Measurements from ENCODE around the gene C12orf50.
"Not testable (repeated sequence)": the region's sequence is repeated elsewhere in the genome, so short reads cannot be mapped to it uniquely, and the experiment has no call there.

C12orf50 gene, protein sequence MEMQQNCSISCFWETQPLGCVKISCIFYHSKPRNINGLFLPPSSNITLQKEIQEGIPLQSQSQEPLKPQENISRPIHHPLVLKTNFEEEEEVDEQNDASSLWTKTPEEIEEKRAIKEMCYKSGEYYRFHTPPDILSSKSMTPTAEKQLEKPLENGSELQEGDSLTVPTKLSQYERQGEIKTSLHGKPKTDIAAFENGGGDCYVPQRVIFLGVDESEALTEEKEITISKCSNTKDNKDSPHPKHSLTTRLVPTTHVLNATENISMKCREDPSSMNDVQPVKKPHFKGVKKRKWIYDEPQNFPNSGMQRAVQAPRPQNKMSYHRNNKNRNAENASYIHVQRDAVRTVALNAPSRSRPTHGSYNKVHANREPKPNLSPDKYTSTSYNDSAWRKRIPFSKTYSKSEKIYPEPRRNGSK

DNA sequence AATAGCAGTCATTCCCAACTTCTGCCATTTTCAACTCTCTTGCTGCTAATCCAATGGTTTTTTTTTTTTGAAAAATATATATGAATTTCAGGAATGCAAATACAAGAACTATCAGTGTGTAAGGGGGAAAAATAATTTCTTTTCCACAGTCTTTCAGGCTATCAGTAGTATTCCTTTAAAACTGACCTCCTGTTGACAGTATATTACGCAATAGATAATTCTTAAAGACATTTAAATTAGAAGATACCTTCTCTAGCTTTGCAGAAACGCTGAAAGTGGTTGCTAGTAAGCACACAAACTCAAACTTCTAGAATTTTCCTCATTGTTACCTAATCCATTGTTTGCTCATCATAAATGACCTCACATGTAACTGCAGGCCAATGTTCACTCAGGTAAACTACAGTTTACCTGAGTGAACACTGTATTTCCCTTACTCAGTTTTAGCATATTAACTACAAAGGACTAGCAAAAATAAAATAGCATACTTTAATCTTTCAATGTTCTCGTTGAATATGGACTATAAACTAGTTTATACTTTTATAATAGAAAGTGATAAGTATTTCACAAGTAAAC, at the start of gene C12orf50:
TSS of gene C12orf50 (minus strand) at position 309 of the 573 bp plus-strand sequence. CDS start 2,439 bp downstream, outside the sequence.
- DNase-seq, result no peak

DNA sequence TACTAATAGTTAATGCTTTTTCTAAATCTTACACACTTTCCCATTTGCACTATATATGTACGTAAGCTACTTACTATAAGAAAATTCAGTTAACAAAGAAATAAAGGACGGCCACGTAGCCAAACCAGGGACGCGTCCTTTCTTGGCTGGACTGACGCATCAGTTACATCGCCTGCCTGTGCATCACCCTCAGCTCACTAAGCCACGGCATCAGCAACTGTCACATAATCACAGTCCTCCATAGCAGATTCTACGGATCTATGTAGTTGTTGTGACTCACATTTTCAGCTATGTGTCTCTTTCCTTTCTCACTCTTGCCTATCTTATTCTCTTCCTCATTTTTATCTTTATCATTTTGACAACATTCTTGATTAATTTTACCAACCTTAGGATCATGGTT, 38.1 kb upstream of the C12orf50 start:
- DNase-seq, result no peak

DNA sequence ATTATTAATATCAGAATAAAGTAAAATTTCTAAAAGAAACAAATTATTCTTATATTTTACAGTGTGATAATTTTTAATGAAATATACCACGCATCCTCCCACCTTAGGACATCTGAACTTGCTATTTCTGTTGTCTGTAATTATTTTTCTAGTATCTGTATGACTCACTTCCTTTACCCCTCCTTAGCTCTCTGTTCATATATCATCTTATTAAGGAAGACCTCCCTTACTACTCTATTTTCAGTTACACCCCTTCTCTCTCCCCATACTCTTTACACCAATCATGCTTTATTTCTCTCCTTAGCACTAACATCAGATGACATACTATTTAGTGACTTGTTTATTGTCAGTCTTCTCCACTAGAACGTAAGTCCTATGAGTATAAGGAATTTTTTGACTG, 34.2 kb upstream of the C12orf50 start:
- no peak for DNase-seq

DNA sequence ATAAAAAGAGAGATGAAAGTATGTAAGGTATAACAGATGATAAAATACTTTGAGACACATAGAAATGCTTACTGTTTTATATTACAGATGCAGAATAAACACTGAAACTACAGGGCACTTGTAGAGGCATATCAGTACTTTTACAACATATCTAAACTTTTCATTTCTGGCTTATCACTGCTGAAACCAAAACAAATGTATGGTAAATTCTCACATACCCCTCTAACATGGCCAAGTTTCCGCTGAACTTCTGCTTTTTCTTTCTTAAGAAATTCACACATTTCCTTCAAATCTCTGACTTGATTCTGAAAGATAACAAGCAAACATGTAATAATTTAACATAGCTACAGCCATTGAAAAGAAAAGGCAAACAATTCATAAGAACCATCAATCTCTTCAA, 33.3 kb upstream of the C12orf50 start:
- no peak for DNase-seq

DNA sequence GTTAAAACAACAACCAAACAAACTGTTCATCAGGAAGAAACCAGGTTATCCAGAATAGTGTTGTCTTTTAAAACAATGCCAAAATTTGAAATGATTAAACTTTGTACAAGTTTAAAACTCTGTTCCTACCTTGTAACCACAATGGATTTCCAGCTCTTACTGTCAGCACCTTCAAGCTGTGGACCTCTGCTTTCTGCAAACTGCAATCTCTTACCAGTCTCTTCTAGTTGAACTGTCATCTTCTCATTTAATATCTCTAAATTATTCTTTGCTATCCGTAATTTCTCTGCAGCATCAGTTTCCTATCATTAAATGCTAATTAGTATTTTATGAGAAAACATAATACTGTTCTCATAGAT, 29.5 kb upstream of the C12orf50 start:
- DNase-seq, result no peak

DNA sequence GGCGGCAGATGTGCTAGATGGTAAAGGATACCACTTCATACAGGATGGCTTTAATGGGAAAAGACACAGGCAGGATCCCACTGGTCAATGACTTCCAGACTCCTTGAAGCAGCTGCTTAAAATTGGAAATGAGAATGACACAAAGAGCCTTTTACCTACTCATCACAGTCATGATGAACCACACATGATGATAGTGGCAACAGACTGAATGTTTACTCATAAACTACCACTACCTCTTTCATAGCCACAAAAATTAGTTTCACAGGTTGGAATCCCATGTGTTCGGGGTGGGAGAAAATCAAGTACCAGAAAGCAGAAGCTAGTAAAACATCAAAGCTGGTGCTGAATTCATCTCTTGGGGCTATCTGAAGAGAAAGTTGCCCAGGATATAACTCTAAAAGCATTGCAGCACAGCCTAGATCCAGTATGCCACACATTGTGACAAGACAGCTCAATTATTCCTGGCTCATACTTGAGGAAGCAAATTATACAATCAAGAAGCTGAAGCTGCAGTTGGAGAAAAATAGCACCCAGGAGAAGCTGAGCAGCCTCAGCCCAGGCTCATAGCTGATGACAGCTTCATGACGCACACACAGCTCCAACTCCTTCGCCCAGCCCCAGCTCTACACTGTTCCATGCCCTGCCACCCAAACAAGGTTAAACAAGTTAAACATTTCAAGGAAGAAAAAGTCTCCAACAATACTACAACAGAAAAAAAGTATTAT, 29.0 kb upstream of the C12orf50 start:
- no peak for DNase-seq

DNA sequence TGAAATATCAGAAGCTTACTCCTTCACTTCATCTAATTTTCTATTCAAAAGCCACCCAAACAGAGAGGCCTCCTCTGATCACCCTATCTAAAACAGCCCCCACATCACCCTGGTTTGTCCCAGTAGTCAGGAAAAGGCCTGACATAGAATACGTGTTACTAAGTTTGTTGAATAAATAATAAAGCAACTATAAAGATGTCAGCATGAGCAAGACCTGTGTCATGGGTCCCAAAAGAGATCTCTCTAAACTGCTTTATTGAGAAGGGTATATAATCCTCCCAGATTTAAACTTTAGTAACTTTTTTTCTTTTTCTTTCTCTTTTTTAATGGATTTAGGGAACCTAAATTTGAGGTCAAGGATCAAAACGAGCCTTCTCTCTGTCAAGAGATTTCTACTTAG, 27.4 kb upstream of the C12orf50 start:
- no peak for DNase-seq

DNA sequence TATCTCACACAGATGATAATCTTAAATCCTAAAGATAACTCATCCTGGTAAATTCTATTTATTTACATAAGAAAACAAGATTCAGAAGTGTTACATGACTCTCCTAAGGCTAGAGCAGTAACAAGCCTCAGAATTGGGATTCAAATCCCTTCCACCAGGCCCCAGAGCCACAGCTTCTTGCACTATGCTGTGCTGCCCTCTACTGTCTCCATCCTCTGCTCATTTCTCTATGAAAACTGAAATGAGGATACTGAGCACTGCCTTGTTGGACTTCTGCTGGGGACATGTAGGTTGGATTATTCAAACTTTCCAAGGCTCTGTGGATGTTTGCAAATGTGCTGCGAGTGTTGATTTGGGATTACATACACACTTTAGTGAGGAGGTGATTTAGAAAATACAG, 23.5 kb upstream of the C12orf50 start:
- peak; percentile 42 for DNase-seq

DNA sequence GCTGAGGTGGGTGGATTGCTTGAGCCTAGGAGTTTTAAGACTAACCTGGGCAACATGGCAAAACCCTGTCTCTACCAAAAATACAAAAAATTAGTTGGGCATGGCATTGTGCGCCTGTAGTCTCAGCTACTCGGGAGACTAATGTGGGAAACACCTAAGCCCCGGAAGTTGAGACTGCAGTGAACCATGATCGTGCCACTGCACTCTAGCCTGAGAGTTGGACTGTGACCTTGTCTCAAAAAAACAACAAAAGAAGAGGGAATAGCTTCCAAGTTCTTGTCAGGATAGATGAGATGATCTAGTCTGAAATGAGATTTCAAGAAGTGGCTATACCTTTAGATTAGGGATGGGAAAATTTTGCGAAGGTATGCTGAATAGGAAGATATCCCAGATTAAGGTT, 14.8 kb upstream of the C12orf50 start:
- DNase-seq, result no peak

DNA sequence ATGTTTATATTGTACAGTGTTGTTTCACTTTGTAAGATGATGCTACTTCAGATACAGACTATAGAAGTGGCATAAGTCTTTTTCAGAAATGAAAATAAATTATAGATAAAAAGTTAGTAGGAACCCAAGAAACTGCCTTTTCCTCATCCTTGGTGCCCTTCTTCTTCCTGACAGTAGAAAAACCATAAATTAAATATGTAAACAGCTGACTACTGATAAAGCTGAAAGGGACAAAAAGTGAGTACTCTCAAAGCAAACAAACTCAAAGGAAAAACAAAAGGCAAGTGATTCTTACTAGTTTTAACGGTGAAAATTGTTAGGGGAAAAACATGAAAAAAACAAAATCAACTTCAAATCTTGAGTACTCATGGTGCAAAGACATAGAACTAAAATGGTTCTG, 8.6 kb upstream of the C12orf50 start:
- DNase-seq, result no peak

DNA sequence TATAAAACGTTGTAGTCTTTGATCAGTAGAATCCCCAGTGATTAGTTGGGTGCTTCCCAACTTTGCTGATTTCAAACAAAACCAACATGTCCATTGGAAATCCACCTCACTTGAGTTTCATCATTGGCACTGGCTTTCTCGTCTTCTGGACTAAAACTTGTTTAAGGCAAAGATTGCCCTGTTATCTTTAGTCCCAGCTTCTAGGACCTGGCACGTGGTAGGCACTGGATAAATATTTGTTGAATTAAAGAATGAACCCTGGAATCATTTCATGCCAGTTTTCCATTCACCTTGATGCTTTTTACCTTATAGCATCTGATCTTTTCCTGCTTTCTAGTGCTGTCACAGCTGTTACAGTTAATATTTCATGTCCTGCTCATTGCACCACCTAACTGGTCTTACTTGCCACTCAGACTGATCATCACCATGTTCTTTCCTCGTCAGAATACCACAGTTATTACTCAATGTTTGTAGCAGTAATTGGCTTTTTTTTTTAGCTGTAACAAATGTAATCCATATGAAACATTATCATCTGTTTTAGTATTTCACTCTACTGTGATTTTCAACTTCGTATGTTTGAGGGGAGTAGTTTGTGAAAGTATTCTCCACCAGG, 7.3 kb upstream of the C12orf50 start:
- DNase-seq, result no peak

DNA sequence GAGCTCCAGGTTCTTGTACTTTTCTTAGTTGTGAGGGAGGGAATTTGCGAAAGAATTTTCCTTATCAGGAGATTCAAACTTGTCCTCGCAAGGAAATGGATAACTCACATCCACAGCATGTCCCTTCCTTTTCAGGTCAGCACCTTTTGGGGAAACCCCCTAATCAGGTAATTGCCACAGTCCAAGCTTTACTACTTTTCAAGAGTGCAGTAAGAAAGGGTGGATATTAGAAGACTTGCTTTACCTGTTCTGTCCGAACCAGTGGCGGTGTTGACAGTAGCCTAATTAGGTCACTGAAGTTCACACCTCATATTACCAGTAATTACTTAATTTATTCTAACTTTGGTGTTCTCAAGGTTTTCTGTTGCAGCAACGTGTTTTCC, 6.7 kb upstream of the C12orf50 start:
- DNase-seq, result peak; percentile 40

DNA sequence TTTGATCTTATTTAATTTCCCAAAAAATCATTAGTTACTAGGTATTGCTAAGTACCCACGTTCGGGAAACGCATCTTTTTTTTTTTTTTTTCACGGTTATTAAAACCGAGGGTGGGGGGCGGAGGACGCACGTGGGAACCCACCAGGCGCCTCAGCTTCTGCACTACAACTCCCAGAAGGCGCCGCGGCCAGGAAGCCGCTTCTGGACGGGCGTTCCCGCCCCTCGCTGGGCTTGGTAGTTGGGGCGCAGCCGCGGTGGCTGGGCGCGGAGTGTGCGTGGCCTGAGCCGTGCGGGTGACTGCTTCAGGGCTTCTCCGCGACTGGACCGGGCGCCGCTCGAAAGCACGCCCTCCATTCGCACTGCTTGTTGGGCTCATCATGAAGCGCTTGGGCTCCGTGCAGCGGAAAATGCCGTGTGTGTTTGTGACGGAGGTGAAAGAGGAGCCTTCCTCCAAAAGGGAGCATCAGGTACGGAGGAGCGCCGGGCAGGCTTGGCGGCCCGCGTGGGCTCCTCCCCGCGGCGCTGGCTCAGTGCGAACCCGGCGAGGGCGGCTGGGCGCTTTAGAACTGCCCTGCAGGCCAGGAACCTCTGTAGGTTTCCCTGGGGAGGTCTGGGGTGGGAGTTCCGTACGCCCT, 6.2 kb upstream of the C12orf50 start:
- peak; percentile 81 for DNase-seq

DNA sequence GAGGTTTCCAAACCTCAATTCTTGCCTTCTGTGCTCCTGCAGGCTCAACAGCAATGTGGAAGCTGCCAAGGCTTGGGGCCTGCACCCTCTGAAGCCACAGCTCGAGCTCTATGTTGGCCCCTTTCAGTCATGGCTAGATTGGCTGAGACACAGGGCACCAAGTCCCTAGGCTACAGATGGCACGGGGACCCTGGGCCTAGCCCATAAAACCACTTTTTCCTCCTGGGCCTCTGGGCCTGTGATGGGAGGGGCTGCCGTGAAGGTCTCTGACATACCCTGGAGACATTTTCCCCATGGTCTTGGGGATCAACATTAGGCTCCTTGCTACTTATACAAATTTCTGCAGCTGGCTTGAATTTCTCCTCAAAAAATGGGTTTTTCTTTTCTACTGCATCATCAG, 2.0 kb upstream of the C12orf50 start:
- not testable (repeated sequence) for DNase-seq

DNA sequence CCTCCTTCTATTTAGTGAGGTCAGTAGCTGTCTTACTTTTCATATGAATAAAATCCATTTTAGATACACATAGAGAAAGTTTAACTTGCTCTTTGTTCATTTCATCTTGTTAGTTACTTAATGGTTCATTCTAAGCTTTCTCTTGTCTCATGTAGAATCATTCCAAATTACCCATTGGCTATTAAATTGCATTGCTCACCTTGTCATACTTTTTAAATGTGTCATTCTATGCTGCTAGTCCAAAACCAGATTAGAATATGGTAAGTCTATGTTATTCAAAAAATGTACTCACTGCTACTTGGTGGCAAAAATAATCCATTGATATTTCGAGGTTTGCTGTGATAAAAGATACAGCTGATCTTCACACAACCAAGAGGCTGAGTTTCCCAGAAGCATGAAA, 3.0 kb downstream of the C12orf50 start:
- DNase-seq, result no peak

DNA sequence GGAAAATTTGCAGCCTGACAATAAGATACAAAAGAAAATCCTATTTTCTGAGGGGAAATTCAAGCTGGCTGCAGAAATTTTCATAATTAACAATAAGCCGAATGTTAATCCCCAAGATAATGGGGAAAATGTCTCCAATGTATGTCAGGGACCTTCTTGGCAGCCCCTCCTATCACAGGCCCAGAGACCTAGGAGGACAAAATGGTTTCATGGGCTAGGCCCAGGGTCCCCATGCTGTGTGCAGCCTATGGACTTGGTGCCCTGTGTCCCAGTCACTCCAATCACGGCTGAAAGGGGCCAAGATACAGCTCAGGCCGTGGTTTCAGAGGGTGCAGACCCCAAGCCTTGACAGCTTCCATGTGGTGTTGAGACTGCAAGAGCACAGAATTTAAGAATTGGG, 11.2 kb downstream of the C12orf50 start:
- no peak for DNase-seq

DNA sequence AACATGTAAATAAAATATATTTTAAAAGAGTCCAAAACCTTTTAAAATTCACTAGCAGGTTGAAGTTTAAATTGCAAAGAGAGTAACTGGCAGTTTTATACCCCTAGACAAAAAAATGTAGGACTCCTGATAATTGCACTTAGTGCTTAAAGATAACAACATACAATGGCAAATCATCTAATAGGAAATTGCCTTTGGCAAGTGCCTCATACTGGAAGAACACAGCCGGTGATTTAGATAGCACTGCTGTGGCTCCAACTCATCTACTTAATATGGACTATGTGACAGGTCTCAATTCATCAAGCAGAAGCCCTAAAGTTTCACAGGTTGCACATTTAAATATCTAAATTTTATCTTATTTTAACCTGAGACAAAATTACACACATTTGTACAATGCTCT, 13.4 kb downstream of the C12orf50 start:
- DNase-seq, result peak; percentile 16

DNA sequence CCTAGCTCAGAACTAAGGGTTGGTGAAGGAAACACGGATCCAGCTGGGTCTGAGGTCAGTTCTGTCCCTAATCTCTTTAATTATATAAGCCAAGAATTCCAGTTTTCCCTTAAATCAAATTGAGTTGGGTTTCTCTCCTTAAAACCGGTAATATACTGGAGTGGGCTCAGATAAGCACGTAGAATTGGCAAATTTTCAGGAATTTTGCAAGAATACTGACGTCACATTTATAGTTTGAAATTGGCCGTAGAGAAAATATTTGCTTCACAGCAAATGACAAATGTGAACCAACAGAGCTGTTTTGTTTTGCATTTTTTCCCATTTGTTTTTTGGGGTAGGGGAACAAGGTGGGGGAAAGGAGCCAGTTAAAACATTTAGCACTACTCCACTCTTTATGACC, 17.4 kb downstream of the C12orf50 start:
- no peak for DNase-seq

DNA sequence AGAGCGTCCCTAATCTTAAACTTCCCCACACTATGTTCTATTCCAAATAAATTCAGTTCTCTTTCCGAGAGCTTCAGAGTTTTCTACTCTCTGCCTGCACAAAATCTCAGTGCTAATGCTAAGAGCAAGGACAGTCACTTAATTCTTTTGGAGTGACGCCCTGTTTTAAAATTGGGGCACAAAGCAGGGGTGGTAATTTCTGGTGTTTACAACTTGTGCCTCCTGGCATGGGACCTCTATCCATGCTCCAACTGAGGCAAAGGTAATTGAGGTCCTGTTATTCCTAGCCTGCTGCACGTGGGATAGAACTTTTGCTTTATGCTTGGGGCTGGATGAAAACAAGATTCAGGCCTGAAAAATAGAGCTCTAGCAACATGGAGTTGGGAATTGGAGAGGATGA, 22.9 kb downstream of the C12orf50 start:
- DNase-seq, result no peak

DNA sequence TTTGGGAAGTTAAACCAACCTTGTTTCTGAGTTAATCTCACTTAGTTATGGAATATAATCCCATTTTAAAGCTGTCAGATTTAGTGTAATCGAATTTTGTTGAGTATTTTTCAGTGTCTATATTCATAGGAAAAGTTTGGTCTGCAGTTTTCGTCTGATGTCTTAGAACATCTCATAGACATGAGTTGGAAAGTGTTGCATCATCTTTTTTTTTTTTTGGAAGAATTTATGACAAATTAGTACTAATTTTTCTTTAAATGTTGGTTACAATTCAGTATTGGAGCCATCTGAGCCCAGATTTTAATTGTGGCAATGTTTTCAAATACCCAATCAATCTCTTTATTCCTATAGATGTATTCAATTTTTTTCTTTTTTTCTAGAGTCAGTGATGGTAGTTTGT, 27.9 kb downstream of the C12orf50 start:
- DNase-seq, result no peak

DNA sequence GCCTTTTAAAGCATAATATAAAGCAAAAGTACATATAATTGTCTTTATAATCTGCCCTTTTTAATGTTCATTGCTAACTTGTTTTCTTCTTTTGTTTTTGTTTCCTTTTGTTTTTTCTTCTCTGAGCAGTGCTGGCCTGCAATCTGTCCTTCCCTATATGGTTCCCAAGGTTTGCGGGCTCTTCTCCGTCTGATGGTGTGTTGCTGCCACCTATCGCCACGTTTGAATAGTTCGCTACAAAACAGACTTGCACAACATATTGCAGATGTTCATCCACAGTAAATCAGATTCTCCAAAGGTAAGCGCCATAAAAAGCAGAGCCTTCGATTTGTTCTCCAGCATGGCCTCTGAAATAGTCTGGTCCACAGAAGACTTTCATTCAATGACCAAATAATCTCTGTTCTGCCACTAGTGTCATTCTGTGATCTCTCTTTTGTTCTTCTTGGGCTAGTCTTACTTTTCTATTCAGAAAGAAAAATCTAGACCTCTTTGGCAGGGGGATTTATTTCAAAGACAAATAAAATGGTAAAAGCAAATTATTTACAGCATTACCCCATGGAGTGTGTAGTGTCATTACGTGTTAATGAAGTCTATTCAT, 33.5 kb downstream of the C12orf50 start:
- peak; percentile 84 for DNase-seq

DNA sequence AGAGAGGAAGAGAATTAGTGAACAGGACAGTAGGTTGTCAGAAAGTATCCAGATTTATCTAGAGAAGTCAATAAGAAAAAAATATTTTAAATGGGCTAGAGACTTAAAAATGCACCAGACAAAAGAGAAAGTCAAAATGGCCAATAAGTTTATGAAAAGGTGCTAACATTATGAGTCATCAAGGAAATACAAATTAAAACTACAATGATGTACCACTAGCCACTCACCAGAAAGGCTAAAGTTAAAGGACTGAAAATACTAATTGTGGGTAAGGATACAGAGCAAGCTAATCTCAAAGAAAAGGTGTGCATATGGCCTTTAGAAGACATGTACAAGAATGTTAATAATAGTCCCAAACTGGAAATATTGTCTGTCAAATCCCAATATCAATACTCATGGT, 37.7 kb downstream of the C12orf50 start:
- DNase-seq, result no peak

DNA sequence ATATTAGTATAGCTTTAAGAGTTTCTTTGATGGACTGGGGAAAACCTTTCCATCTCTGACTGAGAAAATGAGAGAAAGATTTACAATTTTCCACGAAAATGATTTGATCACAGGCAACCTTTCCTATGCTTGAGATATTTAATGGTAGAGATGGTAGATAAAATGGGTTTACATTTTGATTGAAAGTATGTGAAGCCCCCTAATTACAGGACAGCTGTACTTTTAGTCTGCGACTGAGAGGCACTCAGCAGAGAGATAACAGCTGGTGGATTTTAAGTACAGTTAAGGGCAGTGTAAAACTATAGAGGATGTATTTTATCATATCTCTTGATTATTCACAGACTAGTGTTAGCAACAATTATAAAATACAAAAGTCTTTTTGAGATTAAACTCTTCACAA, 40.7 kb downstream of the C12orf50 start:
- DNase-seq, result no peak

All from NCI-H1105 treated with DMSO at 0.1 percent for 48 hours (cell line).